Activated T-cell treated with anti-CD3 and anti-CD28 coated beads for 24 hours (primary cell): Measurements from ENCODE around the gene KCNMA1.

Source experiments
- DNase-seq: peaks from one replicate; pipeline ENCODE4 v3.0.0-alpha.2; 2020; ENCODE audit warnings: low read depth

The KCNMA1 gene

DNA sequence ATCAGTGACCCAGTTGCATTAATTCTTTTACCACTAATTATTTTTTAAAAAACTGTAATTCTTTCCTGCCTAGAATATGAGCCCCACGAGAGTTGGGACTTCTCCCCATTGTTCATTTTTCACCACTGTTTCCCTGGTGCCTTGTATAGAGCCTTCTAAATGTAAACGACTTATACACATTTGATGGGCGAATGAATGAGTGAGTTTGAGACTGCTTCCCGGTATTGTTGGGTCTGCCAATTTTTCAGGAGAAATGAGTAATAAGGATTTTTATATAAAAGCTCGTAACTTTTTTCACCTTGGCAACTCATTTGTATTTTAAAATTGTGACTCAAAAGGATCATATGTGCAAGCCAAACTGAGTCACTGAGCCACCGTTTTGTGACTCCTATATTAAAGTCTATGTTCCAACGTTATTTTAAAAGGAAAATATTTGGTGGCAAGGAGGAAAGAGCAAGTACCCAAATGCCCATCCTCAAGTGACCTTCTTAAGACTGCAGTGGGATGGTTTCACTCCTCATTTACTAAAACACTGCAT is 621.3 kb downstream of the KCNMA1 start:
- DNase-seq: no peak

DNA sequence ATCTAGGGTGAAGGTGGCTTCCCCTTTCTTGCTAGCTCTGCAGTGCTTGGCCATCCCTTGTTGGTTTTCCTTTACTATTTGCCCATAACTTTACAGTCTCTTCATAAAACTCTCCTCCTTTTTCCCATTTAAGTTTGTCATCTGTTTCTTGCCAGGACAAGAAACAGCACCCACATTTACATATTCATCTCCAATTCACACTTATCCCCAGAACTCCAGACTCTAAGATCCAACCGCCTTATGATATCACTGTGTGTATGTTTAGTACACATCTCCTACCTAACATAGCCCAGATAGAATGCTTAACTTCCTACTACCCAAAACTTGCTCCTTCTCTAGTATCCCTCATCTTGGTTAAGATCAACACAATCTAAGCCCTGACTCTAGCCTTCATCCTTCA is 622.2 kb downstream of the KCNMA1 start:
- no peak for DNase-seq

DNA sequence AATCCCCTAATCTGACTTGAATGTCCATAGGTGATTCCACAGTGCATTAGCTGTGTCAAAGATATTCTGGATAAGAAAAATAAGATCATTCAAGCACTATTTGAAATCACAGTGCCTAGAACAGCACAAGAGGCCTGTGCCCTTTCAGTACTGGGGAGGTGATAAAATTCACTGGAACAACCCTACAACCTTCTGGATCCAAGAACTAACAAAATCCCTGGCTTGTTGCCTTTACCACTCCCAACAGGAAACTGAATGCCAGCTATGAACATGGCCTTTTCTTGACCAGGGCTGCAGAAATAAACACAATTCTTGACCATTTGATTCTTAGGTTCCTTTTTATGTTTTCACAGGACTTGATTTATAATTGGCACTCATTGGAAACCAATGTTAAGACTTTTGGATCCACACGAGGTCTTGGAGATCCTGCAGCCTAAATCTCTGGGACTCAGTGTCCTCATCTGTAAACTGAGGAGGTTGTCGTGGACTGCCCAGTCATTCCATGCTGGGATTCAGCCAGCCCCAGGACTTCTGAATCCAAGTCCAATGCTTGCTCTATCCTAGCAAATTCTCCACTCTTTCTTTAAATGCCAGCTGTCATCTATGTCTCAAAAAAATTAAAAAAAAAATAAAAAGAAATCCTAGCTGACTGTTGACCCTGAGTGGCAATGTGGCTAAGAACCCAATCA is 624.7 kb downstream of the KCNMA1 start:
- DNase-seq: no peak

- DNase-seq: no peak
These were observed 625.5 kb downstream of the KCNMA1 start for GRCh38 chr10:77011874-77012811.

- DNase-seq: no peak
These were observed 627.2 kb downstream of the KCNMA1 start for GRCh38 chr10:77010430-77010829.

DNA sequence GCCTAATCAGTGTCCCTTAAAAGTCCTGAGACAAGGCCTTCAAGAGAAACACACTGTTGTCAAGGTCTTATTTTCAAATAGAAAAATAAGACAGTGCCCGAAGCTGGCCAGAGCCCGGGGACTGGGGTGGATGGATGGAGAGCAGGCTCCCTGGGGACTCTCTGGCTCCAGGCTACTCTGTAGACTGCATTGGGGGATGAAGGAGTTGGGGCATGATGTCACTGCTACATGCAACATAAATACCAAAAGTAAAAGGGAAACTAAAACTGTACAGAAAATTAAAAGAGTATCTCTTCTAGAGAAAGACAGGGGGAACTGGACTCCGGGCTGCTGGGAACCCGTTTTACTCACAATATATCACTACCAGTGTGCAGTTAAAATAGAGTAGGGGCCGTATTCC is 629.8 kb downstream of the KCNMA1 start:
- no peak for DNase-seq

DNA sequence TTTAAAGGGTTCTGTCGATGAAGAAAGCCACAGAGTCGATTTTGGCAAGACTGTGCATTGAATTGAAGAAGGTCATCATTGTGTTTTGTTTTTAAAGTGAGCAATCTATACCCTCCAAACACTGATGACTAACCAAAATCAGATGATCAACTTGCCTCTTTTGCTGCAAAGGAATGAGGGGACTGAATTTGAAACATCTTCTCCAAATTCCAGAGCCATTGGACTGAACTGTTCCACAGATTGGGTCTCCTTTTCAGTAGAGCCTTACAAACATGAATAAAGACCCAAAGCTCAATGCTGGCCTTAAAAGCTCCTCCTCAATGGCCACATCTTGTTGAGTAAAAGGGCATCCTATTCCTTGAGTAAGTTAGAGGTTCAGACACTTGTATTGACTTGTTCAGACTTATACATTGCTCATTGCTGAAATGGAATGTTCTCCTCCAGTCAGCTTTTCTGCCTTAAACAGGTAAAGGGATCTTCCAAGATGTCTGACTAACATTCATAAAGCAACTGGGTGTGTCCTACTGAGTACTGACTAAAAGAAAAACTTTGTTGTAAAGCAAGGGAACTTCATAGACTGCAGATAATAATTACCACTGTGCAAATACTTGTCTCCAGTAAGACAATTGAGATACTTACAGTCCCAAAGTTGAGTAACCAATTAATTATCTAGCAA is 630.6 kb downstream of the KCNMA1 start:
- DNase-seq: no peak

DNA sequence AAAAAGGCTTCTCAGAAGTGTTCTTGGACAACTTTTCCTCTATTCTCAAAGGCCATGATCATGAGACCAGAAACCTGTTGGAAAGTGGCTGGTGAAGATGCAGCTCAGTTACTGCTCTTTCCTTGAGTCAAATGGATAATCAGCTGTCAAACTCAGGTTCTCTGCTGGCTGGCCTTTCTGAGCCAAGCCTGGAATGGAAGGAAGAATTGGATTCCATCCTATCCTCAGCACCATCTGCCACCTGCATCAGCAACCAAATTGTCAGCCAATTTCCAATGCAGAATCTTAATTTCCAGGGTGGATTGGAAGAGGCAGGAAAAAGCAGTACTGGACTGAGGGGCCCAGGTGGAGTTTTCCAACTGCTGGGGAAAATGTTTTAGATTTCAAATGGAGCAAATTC is 631.7 kb downstream of the KCNMA1 start:
- no peak for DNase-seq

DNA sequence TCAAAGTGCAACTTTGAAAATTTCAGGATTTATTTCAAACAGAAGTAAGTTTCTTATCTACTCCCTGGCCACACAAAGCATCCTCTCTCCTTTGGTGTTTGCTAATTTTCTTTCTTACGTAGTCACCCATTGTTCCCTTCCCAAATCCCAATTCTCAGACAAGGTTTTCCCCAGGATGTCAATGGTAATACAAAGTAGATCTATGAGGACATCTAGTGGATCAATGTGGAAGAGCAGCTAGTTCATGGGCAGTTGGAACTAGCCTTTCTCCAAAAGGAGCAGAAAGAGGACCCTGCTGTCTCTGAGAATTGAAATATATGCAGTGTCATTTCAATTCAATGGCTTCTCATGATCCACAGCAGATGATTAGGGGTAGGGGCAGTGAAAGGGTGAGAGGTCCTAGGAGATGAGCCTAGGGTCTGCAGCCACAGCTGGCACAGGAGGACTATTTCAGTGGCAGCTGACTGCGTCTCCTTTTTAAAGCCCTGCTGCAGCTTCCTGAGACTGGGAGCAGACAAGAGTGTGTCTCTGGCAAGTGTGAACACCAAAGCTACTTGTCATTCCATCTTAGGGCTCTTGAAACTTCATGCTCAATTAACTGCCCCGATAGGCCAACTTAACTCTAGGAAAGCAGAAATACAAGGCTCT is 632.6 kb downstream of the KCNMA1 start:
- DNase-seq: no peak

DNA sequence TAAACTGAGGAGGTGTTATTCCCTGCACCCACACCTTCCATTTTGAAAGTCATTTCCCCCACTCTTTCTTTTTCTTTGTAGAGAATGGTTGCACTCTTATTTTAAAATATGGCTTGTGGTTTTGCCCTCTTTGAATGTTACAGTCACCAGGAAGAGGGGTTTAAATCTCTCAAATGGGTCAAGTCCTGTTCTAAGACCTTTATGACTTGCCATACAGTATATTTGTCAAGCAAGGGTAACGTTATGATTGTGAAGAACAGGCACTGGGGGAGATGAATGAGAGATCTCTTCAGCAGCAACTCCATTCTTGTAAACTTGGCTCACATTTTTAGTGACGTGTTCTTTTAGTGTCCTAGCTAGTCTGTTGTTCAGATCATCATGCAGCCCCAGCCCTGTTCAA is 634.7 kb downstream of the KCNMA1 start:
- no peak for DNase-seq

GRCh38 chr10:77001206-77001605 is 636.4 kb downstream of the KCNMA1 start:
- no peak for DNase-seq

DNA sequence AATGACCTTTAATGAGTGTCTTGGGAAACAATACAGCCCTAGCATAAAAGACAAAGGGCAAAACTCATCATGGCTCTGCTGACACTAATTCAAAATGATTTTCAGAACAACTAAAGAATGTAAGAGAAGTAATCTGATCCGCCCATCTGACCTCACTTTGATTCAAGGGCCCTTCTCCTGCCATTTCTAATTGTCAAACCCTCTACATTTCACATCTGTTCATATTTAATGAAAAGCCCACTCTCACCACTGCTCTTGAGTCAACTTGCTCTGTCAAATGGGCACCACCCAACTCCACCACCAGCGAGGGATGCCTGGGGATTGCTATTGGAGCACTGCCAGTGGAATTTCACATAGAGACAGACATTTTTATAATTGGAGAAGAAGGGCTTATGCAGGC is 639.2 kb downstream of the KCNMA1 start:
- DNase-seq: no peak

DNA sequence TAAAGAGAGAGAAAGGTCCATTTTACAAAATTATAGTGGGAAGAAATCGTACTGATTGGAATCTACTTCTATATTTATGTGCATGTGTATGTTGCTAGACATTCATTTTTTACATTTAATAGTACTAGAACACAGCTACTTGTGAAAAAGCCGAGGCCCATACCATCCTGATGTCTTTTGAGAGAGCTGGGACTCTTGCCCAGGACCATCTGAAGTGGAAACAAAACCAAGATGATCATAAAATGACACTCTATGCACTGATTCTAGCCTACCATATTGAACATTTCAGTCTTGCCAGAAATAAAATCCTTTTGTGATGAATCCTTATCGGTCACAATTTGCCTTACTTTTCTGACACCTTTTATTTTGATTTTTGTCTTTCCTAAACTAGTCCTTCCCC is 640.0 kb downstream of the KCNMA1 start:
- DNase-seq: no peak

DNA sequence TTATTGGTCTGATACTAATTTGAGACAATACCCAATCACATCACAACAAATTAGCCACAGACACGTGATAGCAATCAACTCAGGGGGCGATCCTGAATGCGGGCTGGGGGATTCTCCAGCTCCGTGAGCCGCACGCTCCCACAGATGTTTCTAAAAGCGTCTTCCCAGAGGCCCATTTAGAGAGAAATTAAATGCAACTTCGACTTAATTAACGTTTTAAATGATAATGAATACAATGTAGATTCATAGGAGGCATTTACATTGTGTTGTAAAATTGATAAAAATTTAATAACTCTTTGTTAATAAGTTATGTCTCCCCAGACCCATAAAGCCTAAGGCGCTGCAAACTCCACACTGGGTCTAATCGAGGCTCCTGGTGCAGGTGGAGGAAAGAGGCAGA is 642.6 kb downstream of the KCNMA1 start:
- no peak for DNase-seq

DNA sequence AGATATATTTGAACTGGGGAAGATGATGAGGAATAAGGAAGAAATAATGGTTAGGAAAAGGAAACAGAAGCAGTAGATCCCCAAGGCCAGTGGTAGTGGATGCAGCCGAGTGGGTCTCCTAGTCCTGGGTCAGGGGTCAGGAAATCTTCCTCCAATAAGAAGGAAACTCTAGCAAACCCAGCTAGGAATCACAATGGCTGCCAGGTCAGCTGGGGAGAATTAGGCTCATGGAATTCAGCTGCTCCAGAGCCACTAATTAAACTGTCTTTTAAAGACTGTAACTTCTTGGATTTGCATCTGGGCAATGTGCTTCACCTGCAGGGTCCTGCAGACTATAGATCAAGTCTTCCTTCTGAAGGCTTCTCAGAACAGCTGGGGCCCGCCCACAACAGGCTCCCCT is 644.4 kb downstream of the KCNMA1 start:
- no peak for DNase-seq

- no peak for DNase-seq
These were observed 645.1 kb downstream of the KCNMA1 start for GRCh38 chr10:76992467-76992866.

DNA sequence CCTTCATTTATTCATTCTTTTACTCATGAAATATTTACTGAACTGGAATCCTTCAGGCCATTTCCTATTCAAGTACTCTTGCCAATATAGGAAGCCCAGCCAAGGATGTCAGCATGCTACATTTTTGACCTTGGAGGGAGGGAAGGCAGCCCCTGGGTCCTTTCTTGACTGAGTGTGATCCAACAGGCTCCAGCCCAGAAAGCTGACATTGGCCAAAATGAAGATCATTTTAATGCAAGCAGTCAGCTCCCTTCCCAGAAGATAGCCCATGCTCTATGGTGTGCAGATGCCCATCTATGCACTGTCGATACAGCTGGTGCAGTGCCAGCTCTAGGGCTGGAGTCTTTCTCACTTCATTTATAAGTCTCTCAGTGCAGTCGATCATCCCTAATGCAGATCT is 646.0 kb downstream of the KCNMA1 start:
- DNase-seq: no peak

DNA sequence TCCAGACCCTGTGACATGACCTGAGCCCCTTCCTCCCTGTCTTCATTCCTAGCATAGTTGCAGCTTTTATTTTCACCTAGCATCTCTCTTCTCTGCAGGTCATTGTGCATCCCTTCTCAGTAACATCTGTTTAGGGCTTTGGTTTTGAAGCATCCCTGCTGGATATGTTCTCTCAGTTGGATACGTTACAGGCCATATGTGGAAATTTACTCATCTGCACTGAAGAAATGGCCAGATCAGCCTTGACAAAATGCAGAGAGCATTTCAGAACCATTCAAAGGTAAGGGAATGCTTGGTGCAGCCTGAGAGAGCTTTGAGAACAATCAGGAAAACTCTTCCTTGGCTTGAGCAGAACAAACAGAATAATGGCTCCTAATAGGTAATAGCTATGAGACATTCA is 647.0 kb downstream of the KCNMA1 start:
- DNase-seq: no peak

DNA sequence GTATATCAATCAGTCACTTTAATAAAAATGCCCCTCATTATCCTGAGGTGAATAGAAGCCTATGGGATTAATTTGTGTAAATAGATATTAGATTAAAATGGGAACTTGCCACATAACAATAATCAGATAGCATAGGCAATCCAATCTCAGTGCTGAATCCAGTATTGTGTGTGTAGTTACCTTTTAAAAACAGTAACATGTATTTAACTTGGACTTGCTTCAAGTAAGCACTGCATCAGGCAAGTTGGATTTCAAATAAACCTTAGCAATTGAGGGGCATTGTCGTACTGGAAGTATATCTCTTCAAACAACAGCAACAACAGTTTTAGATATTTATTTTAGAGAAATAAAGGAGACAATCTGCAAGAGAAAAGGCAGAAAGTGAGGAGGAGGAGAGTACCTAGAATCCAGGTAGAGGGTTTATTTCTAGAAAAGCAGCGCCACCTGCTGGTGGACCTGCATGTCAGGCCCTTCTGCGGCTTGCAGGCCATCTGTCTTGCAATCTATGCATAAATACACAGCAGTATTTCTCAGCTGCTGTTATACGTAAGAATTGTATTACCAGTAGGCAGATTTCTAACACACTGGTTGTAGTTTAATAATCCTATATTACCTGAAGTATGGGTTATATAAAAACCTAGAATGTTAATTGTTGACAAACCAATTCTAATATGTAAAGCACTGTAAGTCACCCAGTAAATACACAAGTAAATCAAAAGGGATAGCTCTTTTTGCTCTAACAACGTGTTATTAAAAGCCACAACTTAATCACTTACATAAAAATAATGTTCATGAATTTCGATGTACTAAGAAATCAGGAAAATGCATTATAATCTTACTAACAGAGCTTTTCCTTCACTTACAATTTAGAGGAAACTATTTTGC is 652.8 kb downstream of the KCNMA1 start:
- DNase-seq: peak; percentile 42

GRCh38 chr10:76983624-76984023 is 654.0 kb downstream of the KCNMA1 start:
- DNase-seq: no peak

- DNase-seq: no peak
These were observed 654.9 kb downstream of the KCNMA1 start for GRCh38 chr10:76982671-76983070.
